ENCODE measurements around the gene NFIB.

The NFIB gene

GRCh38 chr9:14326264-14326826 lies 12.4 kb upstream of the NFIB start:
- no peak overlapping the region for H3K27ac ChIP-seq
- TF ChIP-seq CTCF (IDR thresholded peaks at IDR 0.05), result no peak
- no peak for TF ChIP-seq ZFX (IDR thresholded peaks at IDR 0.05; ENCODE audit: borderline replicate concordance)

DNA sequence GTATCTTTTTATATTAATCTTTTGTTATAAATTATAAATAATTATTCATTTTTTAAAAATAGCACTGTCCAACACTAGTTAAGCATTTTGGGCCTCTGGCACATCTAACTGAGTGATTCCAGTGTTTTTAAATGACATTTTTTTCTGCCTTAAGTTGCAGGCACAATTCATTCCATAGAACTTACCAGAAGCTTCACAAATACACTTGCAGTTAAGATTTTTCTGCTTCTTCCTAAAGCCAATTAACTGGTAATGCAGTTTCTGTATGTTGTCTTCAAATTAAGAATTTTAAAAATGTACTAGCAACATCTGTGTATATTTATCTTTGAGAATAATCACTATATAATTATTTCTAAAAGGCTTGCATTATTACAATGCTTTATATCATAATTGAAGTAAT lies 11.2 kb upstream of the NFIB start:
- H3K27ac ChIP-seq, result no peak overlapping the region
- TF ChIP-seq ZFX (IDR thresholded peaks at IDR 0.05; ENCODE audit: borderline replicate concordance) (no peak), CTCF (IDR thresholded peaks at IDR 0.05) (no peak)

GRCh38 chr9:14323985-14324650 lies 10.2 kb upstream of the NFIB start:
- no peak for TF ChIP-seq CTCF (IDR thresholded peaks at IDR 0.05)
- TF ChIP-seq ZFX (IDR thresholded peaks at IDR 0.05; ENCODE audit: borderline replicate concordance), result no peak
- peak overlapping the region; percentile 96 for H3K27ac ChIP-seq

GRCh38 chr9:14323083-14323971 lies 9.4 kb upstream of the NFIB start:
- TF ChIP-seq ZFX (IDR thresholded peaks at IDR 0.05; ENCODE audit: borderline replicate concordance) (no peak), CTCF (IDR thresholded peaks at IDR 0.05) (no peak)
- H3K27ac ChIP-seq, result peak overlapping the region; percentile 96

DNA sequence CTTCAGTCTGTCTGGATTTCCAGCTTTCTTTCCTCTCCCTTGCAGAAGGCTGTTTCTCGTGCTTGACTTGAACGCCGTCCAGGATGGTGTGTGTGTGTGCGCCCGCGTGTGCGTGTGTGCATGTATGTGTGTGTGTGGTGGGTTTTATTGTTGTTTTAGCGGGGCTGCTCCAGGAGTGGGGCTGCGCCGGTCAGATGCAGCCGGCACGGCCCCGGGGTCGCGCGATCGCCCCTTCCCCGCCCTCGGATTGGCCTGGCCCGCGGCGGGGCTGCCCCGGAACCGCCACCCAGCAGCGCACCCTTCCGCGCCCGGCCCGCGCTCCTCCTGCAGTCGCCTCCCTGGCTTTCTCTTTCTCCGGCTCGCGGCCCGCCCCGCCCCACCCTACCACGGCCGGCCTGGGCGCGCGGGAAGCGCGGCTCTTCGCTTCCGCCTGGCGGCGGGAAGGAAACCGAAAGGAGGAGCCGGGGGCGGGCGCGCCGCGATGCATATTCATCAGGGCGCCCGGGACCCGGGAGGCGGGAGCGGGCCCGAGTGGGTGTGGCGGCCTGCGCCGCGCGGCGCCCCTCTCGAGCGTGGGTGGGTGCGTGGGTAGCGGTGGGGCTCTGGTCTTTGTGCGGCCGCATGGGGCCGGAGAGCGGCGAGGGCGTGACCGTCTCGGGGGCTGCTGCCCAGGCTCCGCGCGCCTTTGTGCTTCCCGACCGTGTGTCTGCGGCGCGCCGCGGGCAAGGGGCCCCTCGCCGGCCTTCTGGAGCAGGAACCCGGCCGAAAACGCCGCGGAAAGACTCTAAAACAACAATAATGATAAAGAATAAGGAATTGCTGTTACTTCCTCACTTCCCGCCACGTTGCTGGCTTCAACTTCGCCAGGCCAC lies 8.5 kb upstream of the NFIB start:
- peak overlapping the region; percentile 96 for H3K27ac ChIP-seq

More for the DNA sequence above, 8.5 kb upstream of the NFIB start:
- TF ChIP-seq ZFX (IDR thresholded peaks at IDR 0.05; ENCODE audit: borderline replicate concordance) (no peak), CTCF (IDR thresholded peaks at IDR 0.05) (peak; percentile 50)

Measured in 22Rv1 (cell line).